ENCODE results near the gene CDK4. TPM values are rescaled to one million over a fixed set of nuclear protein-coding genes. Genes with fewer than 3 reads are reported as not detected.

Gene CDK4
- polyA plus RNA-seq, 3 donors from 2014 or later = 68.7 to 133 (median 75.6) TPM

- H3K27ac Mint-ChIP-seq = peak overlapping the region in 2 of 6 donors; percentile 1
- peaks cover 9 to 28% of the 10 kb centered on the region in 2 donors for H3K4me1 Mint-ChIP-seq
- peaks cover 22 to 50% (median 27%) of the 10 kb centered on the region in 3 donors for H3K36me3 Mint-ChIP-seq
- no peaks in the 10 kb centered on the region for H3K9me3 Mint-ChIP-seq
- no peak for DNase-seq
- no peak overlapping the region for H3K4me3 Mint-ChIP-seq
- H3K27me3 Mint-ChIP-seq (ENCODE audit: low read depth in 3 of 3) = peaks cover 0 to 1% (median 0%) of the 10 kb centered on the region in 3 donors
Observed at GRCh38 chr12:57698414-57698813, 53.7 kb downstream of the CDK4 start.

Other genes with a start within 250 kb of the CDK4 start
- 10 to 100 TPM; 22.8 to 38.8 (median 29.4) TPM for gene DDIT3, start 231.8 kb downstream of the CDK4 start, polyA plus RNA-seq
- gene MBD6, start 229.5 kb downstream of the CDK4 start, polyA plus RNA-seq = 1 to 10 TPM; 1.8 to 5.5 (median 2.7) TPM
- 10 to 100 TPM; 90.2 to 99.0 (median 93.8) TPM for gene DCTN2, start 205.1 kb downstream of the CDK4 start, polyA plus RNA-seq
- gene KIF5A, start 202.3 kb downstream of the CDK4 start, polyA plus RNA-seq = not detected
- 10 to 100 TPM; 33.0 to 61.8 (median 54.1) TPM for gene PIP4K2C, start 161.1 kb downstream of the CDK4 start, polyA plus RNA-seq
- gene DTX3, start 147.5 kb downstream of the CDK4 start, polyA plus RNA-seq = 10 to 100 TPM in 1 of 3 donors, 1 to 10 TPM in 2; 8.1 to 20.2 (median 9.5) TPM
- under 1 TPM in 1 of 3 donors, not detected in 2; 0.27 TPM for gene ARHGEF25, start 140.9 kb downstream of the CDK4 start, polyA plus RNA-seq
- gene B4GALNT1, start 119.1 kb downstream of the CDK4 start, polyA plus RNA-seq = not detected
- 100 to 1,000 TPM in 1 of 3 donors, 10 to 100 TPM in 2; 54.2 to 111 (median 59.5) TPM for gene OS9, start 58.2 kb downstream of the CDK4 start, polyA plus RNA-seq
- gene AGAP2, start 13.6 kb downstream of the CDK4 start, polyA plus RNA-seq = 10 to 100 TPM in 1 of 3 donors, 1 to 10 TPM in 2; 1.4 to 10.5 (median 3.2) TPM
- 100 to 1,000 TPM in 1 of 3 donors, 10 to 100 TPM in 2; 62.1 to 103 (median 72.6) TPM for gene TSPAN31, start 7.3 kb downstream of the CDK4 start, polyA plus RNA-seq
- gene MARCHF9, start 2.8 kb upstream of the CDK4 start, polyA plus RNA-seq = 1 to 10 TPM; 1.7 to 4.4 (median 3.7) TPM
- not detected for gene CYP27B1, start 14.8 kb upstream of the CDK4 start, polyA plus RNA-seq
- gene METTL1, start 19.8 kb upstream of the CDK4 start, polyA plus RNA-seq = 10 to 100 TPM in 1 of 3 donors, 1 to 10 TPM in 2; 3.5 to 11.8 (median 6.7) TPM
- 1 to 10 TPM; 1.3 to 3.4 (median 2.8) TPM for gene EEF1AKMT3, start 20.3 kb upstream of the CDK4 start, polyA plus RNA-seq
- gene TSFM, start 30.5 kb upstream of the CDK4 start, polyA plus RNA-seq = 10 to 100 TPM; 22.2 to 38.6 (median 23.4) TPM
- gene AVIL, start 66.4 kb upstream of the CDK4 start, polyA plus RNA-seq = under 1 TPM in 2 of 3 donors, not detected in 1; 0.40 to 0.95 TPM
- 10 to 100 TPM; 30.6 to 51.8 (median 36.5) TPM for gene CTDSP2, start 94.4 kb upstream of the CDK4 start, polyA plus RNA-seq
- gene ATP23, start 189.3 kb upstream of the CDK4 start, polyA plus RNA-seq = 10 to 100 TPM; 17.3 to 23.8 (median 19.3) TPM

All from immature natural killer cell (primary cell).